Measurements from ENCODE around the gene FBXO45. TPM values are rescaled to one million over a fixed set of nuclear protein-coding genes. Genes with fewer than 3 reads are reported as not detected.
"Not testable (repeated sequence)": the region's sequence is repeated elsewhere in the genome, so short reads cannot be mapped to it uniquely, and the experiment has no call there.

The FBXO45 gene
- total RNA-seq, 2 donors from 2014 or later, result 15.9 to 16.4 TPM

- Histone ChIP-seq H3K4me1 (ENCODE audit: control insufficient read depth, insufficient read depth, low read length) (no peaks in the 10 kb centered on the region), H3K4me3 (ENCODE audit: low read length) (no peak overlapping the region), H3K36me3 (ENCODE audit: control insufficient read depth, insufficient read depth, low read length) (no peaks in the 10 kb centered on the region), H3K27ac (ENCODE audit: low read depth, low read length) (no peak overlapping the region), H3K9me3 (ENCODE audit: control insufficient read depth, low read length) (no peaks in the 10 kb centered on the region), H3K27me3 (ENCODE audit: control insufficient read depth, insufficient read depth, low read length, poor library complexity, severe bottlenecking) (peaks cover 22% of the 10 kb centered on the region), H3K9ac (ENCODE audit: extremely low read depth, low read length, poor library complexity, severe bottlenecking) (no peak overlapping the region)
- H3K27me3 Mint-ChIP-seq (ENCODE audit: insufficient read depth), result peaks cover 24% of the 10 kb centered on the region
- TF ChIP-seq, protein P1, sequence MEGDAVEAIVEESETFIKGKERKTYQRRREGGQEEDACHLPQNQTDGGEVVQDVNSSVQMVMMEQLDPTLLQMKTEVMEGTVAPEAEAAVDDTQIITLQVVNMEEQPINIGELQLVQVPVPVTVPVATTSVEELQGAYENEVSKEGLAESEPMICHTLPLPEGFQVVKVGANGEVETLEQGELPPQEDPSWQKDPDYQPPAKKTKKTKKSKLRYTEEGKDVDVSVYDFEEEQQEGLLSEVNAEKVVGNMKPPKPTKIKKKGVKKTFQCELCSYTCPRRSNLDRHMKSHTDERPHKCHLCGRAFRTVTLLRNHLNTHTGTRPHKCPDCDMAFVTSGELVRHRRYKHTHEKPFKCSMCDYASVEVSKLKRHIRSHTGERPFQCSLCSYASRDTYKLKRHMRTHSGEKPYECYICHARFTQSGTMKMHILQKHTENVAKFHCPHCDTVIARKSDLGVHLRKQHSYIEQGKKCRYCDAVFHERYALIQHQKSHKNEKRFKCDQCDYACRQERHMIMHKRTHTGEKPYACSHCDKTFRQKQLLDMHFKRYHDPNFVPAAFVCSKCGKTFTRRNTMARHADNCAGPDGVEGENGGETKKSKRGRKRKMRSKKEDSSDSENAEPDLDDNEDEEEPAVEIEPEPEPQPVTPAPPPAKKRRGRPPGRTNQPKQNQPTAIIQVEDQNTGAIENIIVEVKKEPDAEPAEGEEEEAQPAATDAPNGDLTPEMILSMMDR (conservative IDR thresholded peaks at IDR 0.05), result no peak
- 85 to 91% methylated on average over 12 to 19 of the region's 20 CpGs for WGBS, 2 experiments (ENCODE audit: insufficient coverage in 1 of 2, insufficient read length in 1 of 2)
- no peak overlapping the region for H3K27ac Mint-ChIP-seq
- H3K4me3 Mint-ChIP-seq, result no peak overlapping the region
- H3K9me3 Mint-ChIP-seq, result no peaks in the 10 kb centered on the region
- H3K4me1 Mint-ChIP-seq, result peaks cover 19% of the 10 kb centered on the region
- no peak for DNase-seq
- H3K36me3 Mint-ChIP-seq (ENCODE audit: low read depth), result no peaks in the 10 kb centered on the region
These were observed 68.2 kb downstream of the FBXO45 start for GRCh38 chr3:196636369-196637349.

DNA sequence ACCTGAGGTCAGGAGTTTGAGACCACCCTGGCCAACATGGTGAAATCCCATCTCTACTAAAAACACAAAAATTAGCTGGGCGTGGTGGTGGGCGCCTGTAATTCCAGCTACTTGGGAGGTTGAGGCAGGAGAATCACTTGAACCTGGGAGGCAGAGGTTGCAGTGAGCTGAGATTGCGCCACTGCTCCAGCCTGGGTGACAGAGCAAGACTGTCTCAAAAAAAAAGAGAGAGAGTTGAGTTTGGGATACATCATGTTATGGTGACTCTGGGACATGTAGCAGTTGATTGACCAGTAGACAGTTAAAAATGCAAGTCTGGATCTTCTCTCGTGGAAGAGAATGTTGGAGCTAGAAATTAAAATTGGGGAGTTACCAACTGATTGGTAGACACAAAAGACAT is 69.5 kb downstream of the FBXO45 start:
- H3K4me1 Mint-ChIP-seq, result peaks cover 14% of the 10 kb centered on the region
- DNase-seq; H3K36me3 Mint-ChIP-seq (ENCODE audit: low read depth); H3K27ac Mint-ChIP-seq; H3K36me3 ChIP-seq (ENCODE audit: control insufficient read depth, insufficient read depth, low read length); H3K27ac ChIP-seq (ENCODE audit: low read depth, low read length); H3K4me1 ChIP-seq (ENCODE audit: control insufficient read depth, insufficient read depth, low read length); H3K9me3 Mint-ChIP-seq; H3K9me3 ChIP-seq (ENCODE audit: control insufficient read depth, low read length); H3K9ac ChIP-seq (ENCODE audit: extremely low read depth, low read length, poor library complexity, severe bottlenecking); H3K4me3 Mint-ChIP-seq; H3K4me3 ChIP-seq (ENCODE audit: low read length): not testable (repeated sequence)
- 88% methylated on average over 2 to 4 of the region's 4 CpGs for WGBS, 2 experiments (ENCODE audit: insufficient coverage in 1 of 2, insufficient read length in 1 of 2)
- H3K27me3 ChIP-seq (ENCODE audit: control insufficient read depth, insufficient read depth, low read length, poor library complexity, severe bottlenecking), result peaks cover 22% of the 10 kb centered on the region
- peaks cover 24% of the 10 kb centered on the region for H3K27me3 Mint-ChIP-seq (ENCODE audit: insufficient read depth)

Other genes with a start within 250 kb of the FBXO45 start
- gene TM4SF19, start 230.3 kb upstream of the FBXO45 start, total RNA-seq, result not detected
- 100 to 1,000 TPM; 109 to 120 TPM for gene UBXN7, start 136.2 kb upstream of the FBXO45 start, total RNA-seq
- gene RNF168, start 64.9 kb upstream of the FBXO45 start, total RNA-seq, result 10 to 100 TPM; 37.3 to 48.4 TPM
- not detected for gene SMCO1, start 53.3 kb upstream of the FBXO45 start, total RNA-seq
- gene WDR53, start 106 bp upstream of the FBXO45 start, total RNA-seq, result 10 to 100 TPM; 15.1 to 23.0 TPM
- 1 to 10 TPM; 2.1 to 3.2 TPM for gene NRROS, start 71.0 kb downstream of the FBXO45 start, total RNA-seq
- gene CEP19, start 143.6 kb downstream of the FBXO45 start, total RNA-seq, result 1 to 10 TPM; 3.1 to 4.5 TPM
- gene PIGX, start 143.7 kb downstream of the FBXO45 start, total RNA-seq, result 10 to 100 TPM; 21.8 to 33.3 TPM
- 10 to 100 TPM; 58.7 to 76.6 TPM for gene PAK2, start 171.2 kb downstream of the FBXO45 start, total RNA-seq